SW480 (cell line): ENCODE measurements around the gene KCNJ9.
A peak's percentile ranks its signal among the peaks of the same experiment; 100 is the strongest.
"Not testable (repeated sequence)": the region's sequence is repeated elsewhere in the genome, so short reads cannot be mapped to it uniquely, and the experiment has no call there.

ENCODE experiments used
- DNase-seq: peaks from one replicate; pipeline ENCODE4 v3.0.0-alpha.2; 2016; ENCODE audit warnings: low spot score

KCNJ9 gene

DNA sequence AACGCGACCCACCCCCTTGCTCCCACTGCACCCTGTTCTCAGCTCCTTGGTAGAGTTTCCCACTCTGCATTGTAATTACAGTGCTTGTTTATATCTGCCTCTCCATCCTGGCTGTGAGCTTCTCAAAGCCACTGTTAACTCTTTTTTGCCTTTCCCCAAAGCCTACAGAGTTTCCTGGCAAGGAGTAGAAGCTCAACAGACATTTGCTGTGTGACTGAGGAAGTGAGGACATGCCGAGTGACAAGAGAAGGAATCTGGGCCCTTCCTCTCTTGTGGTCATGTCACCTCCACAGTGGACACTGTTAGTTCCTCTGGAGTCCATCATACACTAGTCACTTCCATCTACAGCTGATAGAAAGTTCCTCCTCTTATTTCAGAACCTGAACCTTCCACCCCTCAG is 23.1 kb downstream of the KCNJ9 start:
- DNase-seq = no peak

- DNase-seq = no peak
These were observed 23.8 kb downstream of the KCNJ9 start for GRCh38 chr1:160105155-160105554.

GRCh38 chr1:160107512-160107911 is 26.2 kb downstream of the KCNJ9 start:
- no peak for DNase-seq

GRCh38 chr1:160108888-160109662 is 27.7 kb downstream of the KCNJ9 start:
- no peak for DNase-seq

- DNase-seq = no peak
These were observed 28.3 kb downstream of the KCNJ9 start for GRCh38 chr1:160109686-160110085.

GRCh38 chr1:160111462-160111861 is 30.1 kb downstream of the KCNJ9 start:
- DNase-seq = not testable (repeated sequence)

DNA sequence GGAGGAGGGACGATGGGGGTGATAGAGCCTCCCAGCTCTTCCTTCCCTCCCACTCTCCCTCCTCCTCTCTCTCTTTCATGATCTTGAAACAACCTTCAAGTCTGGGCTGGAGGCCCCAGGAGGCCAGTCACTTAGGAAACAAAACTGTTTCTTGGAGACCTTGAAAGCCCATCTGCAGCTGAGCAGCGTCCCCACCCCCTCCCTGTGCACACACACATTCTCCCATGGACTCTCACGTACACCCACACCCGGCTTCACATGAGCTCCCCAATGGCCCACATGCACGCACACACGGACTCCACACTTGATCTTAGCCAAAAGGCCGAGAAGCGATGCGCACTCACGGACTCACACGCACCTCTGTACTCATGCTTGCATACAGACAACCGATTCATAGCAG is 31.0 kb downstream of the KCNJ9 start:
- DNase-seq = no peak

DNA sequence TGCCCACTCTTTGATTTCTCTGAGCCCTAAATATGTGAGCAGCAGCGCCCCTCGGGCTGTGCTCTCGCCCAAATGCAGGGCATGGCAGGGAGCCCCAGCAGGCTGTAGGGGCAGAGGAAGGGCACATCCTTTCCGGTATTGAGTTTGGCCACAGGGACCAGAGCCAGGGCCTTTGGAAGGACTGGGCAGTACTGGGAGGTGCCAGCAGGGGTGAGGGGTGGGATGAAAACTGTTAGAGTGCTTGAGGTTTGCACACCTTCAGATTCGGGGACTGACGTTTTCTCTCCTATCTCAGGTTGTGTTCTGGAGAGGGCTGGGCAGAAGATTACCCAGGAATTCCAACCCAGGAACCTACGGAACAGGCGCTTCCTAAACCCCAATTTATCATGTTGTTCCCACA is 32.1 kb downstream of the KCNJ9 start:
- no peak for DNase-seq

GRCh38 chr1:160114085-160114484 is 32.7 kb downstream of the KCNJ9 start:
- DNase-seq = no peak

GRCh38 chr1:160115545-160116282 is 34.4 kb downstream of the KCNJ9 start, which contains the start of gene ATP1A2:
ATP1A2 (plus strand) TSS chr1:160115759; CDS start chr1:160115862, 103 bp downstream.
- no peak for DNase-seq

DNA sequence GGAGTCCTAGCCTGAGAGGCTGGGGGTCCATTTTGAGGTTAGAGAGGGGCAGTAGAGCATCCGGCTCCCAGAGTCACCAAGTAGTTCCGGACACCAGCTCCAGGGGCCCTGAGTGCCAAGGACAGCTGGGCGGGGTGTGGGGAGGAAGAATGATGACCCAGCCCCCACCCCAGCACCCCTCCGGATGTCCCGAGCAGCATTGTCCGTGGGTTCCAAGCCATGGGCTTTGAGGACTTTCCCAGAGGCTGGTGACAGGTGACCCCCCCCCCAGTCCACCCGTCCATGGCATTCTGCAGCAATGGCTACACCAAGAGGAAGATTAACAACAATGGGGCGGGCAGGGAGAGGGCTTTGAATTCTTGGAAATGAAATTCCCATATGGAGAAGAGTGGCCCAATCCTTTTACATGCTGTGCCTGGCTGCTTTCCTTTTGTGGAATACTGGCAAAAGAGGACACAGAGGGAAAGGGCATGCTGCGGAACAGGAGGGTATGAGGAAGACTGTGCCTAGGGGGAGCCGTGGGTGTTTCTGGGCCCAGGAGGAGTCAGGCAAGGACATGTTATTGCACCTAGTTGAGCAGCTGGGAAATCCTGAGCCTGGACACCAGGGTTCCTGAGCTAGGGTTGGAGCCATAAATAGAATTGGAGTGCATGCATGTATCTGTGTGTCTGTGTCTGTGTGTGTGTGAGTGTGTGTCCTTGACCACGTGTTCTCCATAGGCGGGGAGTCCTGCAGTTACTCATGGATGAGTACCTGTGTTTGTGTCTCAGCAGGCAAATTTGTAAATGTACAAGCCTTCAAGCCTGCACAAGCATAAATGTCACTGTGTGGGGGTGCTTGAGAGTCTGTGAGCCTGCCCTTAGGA is 35.2 kb downstream of the KCNJ9 start:
- no peak for DNase-seq

GRCh38 chr1:160117300-160117699 is 36.0 kb downstream of the KCNJ9 start:
- DNase-seq = no peak

- no peak for DNase-seq
These were observed 36.4 kb downstream of the KCNJ9 start for GRCh38 chr1:160117709-160118183.

GRCh38 chr1:160118928-160119327 is 37.6 kb downstream of the KCNJ9 start:
- no peak for DNase-seq

GRCh38 chr1:160120797-160121196 is 39.5 kb downstream of the KCNJ9 start:
- no peak for DNase-seq

DNA sequence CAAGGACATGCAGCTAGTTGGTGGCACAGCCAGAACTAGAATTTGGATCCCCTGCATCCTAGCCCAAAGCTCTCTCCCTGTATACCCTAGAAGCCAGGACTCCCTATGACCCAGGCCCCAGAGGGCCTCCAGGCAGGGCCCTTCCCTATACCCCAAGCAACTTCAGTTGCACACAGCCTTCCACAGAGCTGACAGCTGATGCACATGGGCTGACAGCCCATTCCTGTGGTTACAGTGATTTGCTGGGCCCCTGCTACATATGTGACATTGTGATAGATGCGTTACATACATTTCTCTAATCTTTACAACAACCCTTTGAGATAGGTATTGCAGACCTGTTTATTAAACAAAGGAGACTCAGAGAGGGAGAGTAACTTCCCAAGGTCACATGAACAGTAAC is 40.0 kb downstream of the KCNJ9 start:
- DNase-seq = no peak

GRCh38 chr1:160122978-160123495 is 41.7 kb downstream of the KCNJ9 start:
- no peak for DNase-seq

GRCh38 chr1:160123726-160124125 is 42.4 kb downstream of the KCNJ9 start:
- DNase-seq = no peak

DNA sequence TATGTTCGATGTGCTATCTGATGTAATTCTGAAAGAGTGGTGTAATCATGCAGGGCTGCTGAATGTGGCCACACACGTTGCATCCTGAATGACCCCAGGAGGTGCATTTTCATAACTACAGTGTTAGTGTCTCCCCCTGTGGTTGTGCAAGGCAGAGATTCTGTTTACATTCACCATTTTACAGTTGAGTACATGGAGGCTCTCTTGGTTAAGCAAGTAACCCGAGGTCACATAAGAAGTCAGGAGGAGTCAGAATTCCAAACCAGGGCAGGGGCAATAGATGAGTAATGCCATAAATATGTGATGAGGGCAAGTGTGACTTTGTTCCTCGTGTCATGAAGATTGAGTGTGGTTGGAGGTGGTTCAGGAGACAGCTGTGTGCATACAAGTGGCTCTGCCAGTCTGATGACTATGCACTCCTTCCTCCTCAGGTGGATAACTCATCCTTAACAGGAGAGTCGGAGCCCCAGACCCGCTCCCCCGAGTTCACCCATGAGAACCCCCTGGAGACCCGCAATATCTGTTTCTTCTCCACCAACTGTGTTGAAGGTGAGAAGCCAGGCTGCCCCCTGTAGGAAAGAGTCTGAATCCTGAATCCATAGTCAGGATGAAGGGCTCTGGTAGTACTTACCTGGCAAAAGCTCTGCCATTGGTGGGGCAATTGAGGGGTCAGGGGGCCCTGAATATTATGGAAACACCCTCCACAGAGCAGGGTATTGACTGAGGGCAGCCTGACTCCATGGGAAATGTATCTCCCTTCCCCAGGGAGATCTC is 43.6 kb downstream of the KCNJ9 start:
- DNase-seq = peak; percentile 95

- DNase-seq = no peak
These were observed 44.4 kb downstream of the KCNJ9 start for GRCh38 chr1:160125746-160126145.

- not testable (repeated sequence) for DNase-seq
These were observed 45.0 kb downstream of the KCNJ9 start for GRCh38 chr1:160126342-160126741.
